Retinal pigment epithelial cell (primary cell): ENCODE results near the gene TMEM74B.

ENCODE experiments used
- DNase-seq: peaks from one replicate; pipeline ENCODE4 v3.0.0-alpha.2; 2010; ENCODE audit warnings: low read depth
- H3K4me3 ChIP-seq: 2 replicates; pipeline ENCODE4 v1.5.1; 2011; ENCODE audit warnings: mild to moderate bottlenecking, low read length, control low read depth, moderate library complexity
- CTCF ChIP-seq: conservative IDR thresholded peaks from 2 replicates; pipeline ENCODE4 v1.5.1; 2011; ENCODE audit warnings: low read depth, low read length, control low read depth, inconsistent platforms

TMEM74B gene

GRCh38 chr20:1174787-1175186 is 10.0 kb downstream of the TMEM74B start:
- DNase-seq, result no peak
- TF ChIP-seq CTCF, result no peak
- H3K4me3 ChIP-seq, result no peak overlapping the region

GRCh38 chr20:1173698-1174097 is 11.1 kb downstream of the TMEM74B start:
- TF ChIP-seq CTCF, result no peak
- no peak for DNase-seq
- no peak overlapping the region for H3K4me3 ChIP-seq

- H3K4me3 ChIP-seq, result no peak overlapping the region
- DNase-seq, result no peak
- no peak for TF ChIP-seq CTCF
Measured at GRCh38 chr20:1171461-1172093, 13.2 kb downstream of the TMEM74B start.

GRCh38 chr20:1169224-1169623 is 15.6 kb downstream of the TMEM74B start:
- TF ChIP-seq CTCF, result no peak
- no peak for DNase-seq
- no peak overlapping the region for H3K4me3 ChIP-seq

GRCh38 chr20:1166948-1167720 is 17.6 kb downstream of the TMEM74B start:
- no peak for DNase-seq
- TF ChIP-seq CTCF, result no peak
- no peak overlapping the region for H3K4me3 ChIP-seq

GRCh38 chr20:1165941-1166340 is 18.8 kb downstream of the TMEM74B start:
- no peak for DNase-seq
- no peak overlapping the region for H3K4me3 ChIP-seq
- no peak for TF ChIP-seq CTCF

GRCh38 chr20:1165521-1165920 is 19.3 kb downstream of the TMEM74B start:
- H3K4me3 ChIP-seq, result no peak overlapping the region
- no peak for DNase-seq
- no peak for TF ChIP-seq CTCF
